ENCODE measurements around the gene HOXD11. TPM values are rescaled to one million over a fixed set of nuclear protein-coding genes. Genes with fewer than 3 reads are reported as not detected.

HOXD11 gene
- total RNA-seq, 2 donors from 2014 or later, result 0.32 to 5.3 TPM

GRCh38 chr2:176101216-176101830 lies 5.8 kb upstream of the HOXD11 start:
- DNase-seq (ENCODE audit: low spot score), result no peak
- intact Hi-C loops (cut with DNase I), result no loop called here

DNA sequence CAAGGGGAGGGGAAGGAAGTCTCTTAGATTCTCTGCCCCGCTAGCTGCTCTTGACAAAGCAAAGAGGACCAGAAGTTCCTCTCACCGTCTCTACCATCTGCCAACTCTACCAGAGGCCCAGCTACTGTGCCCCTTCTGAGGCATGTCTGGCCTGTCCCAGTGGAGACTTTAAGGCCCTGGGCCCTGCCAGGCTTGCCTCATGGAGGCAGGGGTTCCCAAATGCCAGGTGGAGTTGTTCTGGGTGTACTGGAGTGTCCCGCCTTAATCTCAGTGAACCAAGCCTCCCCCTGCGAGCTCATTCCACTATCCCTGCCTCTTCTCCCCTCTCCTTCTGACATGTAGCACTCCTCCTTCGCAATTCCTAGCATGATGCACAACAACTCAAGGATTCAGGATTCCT lies 5.2 kb upstream of the HOXD11 start:
- intact Hi-C loops (cut with DNase I), result no loop called here
- no peak for DNase-seq (ENCODE audit: low spot score)

- DNase-seq (ENCODE audit: low spot score), result no peak
- intact Hi-C loops (cut with DNase I), result no loop called here
Observed at GRCh38 chr2:176102309-176102866, 4.7 kb upstream of the HOXD11 start.

DNA sequence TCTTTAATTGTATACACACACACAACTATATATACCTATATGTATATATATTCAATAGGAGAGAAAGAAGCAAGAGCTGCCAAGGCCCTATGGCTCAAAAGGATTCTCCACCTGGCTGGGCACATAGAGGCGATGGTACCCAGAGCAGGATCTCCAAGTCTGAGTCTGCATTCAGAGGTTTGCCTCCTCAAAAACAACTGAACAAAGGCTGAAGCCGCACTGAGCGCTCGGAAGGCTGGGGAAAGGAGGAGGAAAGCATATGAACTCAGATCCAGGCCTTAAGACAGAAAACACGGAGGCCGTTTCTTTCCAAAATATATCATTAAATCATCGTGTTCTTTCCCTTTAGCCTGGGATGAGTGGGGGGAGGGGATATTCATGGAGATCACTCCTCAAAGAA lies 3.9 kb upstream of the HOXD11 start:
- intact Hi-C loops (cut with DNase I), result no loop called here
- no peak for DNase-seq (ENCODE audit: low spot score)

GRCh38 chr2:176103742-176104315 lies 3.3 kb upstream of the HOXD11 start:
- DNase-seq (ENCODE audit: low spot score), result peak; percentile 64
- intact Hi-C loops (cut with DNase I), result no loop called here

DNA sequence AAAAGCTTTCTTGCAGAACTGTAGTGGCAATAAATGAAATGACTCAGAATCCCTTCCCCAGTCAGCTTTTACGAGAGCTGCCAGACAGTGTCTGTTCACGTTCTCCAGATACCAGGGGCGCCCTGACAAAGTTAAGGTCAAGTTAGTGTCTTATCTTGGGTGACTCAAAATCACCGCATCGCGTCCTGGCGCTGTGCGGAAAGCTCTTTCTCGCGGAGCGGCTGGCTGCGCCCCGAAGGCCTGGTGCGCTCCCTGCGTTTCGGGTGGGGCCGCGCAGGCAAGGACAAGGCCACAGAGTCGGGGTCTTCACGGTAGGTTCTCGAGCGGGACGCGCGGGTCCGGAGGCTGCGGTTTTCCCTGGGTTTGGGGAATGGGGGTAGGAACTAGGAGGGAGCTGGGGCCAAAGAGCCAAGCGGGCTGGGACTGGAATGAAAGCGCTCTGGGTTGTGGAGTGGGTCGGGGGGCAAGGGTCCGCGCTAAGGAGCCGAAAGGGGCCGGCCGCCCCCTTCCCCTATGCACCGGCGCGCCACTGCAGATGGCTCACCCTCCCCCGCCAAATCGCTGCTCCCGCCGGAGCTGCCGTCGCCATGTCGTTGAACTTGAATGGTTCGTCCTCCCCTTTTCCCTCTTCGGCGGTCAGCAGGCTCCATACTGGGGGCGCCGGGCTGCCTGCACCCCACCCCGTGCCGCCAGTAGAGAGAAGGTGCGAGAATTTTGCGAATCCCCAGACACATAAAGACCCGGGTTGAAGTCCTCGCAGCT lies 2.6 kb upstream of the HOXD11 start:
- intact Hi-C loops (cut with DNase I), result no loop called here
- peak; percentile 74 for DNase-seq (ENCODE audit: low spot score)

DNA sequence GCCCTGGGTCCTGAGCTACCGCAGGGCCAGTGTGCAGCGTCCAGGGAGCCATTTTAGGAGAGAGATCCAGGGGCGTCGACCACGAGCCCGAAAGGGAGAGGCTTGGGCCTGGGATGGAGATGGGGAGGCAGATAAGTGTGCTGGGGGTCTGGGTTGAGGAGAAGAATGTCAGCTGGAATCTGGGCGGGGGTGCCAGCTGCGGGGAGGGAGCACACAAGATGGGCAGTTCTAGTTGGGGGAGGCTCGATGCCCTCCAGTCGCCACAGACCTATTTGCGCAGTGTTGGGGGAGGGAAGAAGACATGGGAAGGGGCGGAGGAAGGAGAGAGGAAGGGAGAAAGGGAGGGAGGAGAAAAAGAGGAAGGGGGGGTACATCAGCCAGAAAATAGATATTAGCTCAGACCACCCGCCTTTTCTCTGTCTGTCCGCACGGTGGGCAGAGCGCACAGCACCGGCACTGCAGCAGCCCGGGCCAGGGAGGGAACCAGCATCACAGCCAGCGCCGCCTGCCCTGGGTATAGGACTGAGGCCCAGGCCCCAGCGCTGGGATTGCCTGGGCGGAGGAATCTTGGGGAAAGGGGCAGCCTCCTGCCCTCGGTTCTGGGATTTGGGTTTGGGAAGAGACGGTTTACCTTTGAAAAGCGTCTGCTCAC lies 1.9 kb upstream of the HOXD11 start:
- peak; percentile 46 for DNase-seq (ENCODE audit: low spot score)
- intact Hi-C loops (cut with DNase I), result no loop called here

DNA sequence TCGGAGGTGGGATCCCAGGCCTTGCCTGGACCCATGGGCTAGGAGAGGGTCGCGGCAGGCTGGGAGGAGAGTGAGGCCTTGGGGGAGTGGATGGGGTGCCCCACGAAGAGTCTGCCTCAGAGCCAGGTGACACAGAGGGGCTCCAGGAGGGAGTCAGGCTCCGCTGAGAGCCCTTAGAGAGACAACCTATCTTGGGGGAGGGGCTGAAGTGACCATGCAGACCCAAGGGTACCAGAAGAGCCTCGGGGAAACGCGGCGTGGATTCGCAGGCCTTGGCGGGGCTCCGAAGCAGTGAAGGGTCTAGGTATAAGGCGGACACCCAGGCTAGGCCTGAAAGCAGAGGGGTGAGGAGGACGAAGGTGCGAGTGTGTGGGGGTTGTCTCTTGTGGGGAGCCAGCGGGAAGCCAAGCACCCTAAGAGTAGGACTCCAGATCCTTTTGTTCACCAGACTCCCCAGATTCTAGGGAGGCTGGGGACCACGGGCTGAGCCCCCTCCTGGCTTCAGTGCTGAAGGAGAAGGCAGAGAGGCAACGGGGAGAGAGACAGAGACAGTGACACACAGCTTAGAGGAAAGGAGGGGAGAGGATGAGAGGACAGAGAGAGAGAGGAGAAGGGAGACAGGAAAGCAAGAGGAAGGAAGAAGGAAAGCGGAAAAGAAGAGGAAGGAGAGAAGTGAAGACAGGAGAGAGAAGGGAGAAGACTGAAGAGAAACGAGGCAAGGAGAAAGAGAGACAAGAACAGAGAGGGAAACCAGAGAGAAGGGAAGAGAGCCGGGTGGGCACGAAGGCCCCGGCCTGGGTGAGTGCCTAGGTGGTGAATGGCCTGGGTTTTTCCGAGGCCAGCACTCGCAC lies 1.1 kb upstream of the HOXD11 start:
- peak; percentile 52 for DNase-seq (ENCODE audit: low spot score)
- intact Hi-C loops (cut with DNase I), result no loop called here

- DNase-seq (ENCODE audit: low spot score), result peak; percentile 76
- intact Hi-C loops (cut with DNase I), result no loop called here
Observed at GRCh38 chr2:176107731-176108181, 676 bp downstream of the HOXD11 start.

DNA sequence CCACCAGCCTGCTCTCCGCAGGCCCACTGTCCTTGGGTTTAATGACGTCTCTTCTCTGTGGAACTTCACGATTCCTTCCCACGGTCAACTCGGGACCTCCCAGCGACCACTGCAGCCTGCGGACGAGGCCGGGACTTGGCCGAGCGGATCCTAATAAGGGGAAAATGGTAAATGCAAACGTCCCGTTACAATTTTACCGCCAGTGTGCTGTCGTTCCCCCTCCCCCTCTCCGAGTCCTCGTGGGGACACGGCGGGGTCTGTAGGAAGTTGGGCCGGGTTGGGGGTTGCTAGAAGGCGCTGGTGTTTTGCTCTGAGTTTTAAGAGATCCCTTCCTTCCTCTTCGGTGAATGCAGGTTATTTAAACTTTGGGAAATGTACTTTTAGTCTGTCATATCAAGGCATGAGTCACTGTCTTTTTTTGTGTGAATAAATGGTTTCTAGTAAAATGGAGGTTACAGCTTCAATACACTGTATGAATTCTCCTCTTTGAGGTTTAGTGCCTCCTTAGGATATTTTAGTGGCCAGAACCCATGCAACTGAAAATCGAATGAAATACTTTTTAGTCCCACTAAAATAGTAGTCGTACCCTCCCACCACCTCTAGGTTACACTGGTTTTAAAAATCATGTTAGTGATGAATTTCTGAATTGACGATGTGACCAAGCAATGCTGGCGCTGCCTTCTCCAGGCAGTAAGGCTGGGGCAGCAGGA lies 2.3 kb downstream of the HOXD11 start:
- DNase-seq (ENCODE audit: low spot score), result no peak
- intact Hi-C loops (cut with DNase I), result no loop called here

- intact Hi-C loops (cut with DNase I), result no loop called here
- DNase-seq (ENCODE audit: low spot score), result no peak
Observed at GRCh38 chr2:176109946-176110345, 2.9 kb downstream of the HOXD11 start.

DNA sequence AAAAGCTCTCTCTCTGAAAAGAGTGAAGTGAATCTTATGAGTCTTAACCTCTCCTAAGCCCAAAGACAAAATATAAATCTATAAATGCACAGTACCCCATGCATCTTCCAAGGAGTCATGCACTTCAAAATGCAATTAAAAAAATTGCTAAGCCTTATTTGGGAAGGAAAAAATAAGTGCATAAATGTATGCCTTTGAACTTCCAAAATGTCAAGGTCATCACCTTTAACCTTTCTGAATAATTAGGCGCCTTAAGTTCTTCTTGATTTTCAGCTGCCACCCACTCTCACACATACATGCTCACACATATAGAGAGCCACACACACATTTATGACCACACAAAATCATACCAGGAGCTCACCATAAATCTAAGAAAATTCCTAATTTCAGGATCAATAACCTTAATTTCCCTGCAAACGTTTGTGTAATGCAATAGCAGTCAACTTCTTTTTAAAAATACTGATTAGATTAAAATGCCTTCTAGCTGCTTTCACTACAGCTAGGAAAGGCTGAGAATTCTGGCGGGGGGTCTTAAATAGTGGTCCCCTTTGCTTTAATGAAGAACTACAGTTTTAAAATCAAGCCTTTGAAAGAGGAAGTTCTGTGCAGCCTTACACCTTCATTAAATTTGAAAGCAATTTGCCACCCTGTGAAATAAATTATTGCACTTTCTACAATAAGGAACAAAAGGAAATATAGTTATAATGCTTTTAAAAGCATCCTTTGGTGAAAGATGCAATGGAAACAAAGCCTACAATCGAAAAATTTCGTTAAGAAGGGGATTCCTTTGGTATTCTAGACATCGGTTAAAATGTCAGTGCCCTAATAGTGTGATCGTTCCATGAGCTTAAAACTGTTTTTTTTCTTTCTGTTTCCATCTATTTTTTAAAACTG lies 3.6 kb downstream of the HOXD11 start:
- no peak for DNase-seq (ENCODE audit: low spot score)
- intact Hi-C loops (cut with DNase I), result no loop called here

- DNase-seq (ENCODE audit: low spot score), result peak; percentile 83
- intact Hi-C loops (cut with DNase I), result no loop called here
Observed at GRCh38 chr2:176111309-176111663, 4.2 kb downstream of the HOXD11 start.

GRCh38 chr2:176111846-176112374 lies 4.8 kb downstream of the HOXD11 start:
- peak; percentile 78 for DNase-seq (ENCODE audit: low spot score)

DNA sequence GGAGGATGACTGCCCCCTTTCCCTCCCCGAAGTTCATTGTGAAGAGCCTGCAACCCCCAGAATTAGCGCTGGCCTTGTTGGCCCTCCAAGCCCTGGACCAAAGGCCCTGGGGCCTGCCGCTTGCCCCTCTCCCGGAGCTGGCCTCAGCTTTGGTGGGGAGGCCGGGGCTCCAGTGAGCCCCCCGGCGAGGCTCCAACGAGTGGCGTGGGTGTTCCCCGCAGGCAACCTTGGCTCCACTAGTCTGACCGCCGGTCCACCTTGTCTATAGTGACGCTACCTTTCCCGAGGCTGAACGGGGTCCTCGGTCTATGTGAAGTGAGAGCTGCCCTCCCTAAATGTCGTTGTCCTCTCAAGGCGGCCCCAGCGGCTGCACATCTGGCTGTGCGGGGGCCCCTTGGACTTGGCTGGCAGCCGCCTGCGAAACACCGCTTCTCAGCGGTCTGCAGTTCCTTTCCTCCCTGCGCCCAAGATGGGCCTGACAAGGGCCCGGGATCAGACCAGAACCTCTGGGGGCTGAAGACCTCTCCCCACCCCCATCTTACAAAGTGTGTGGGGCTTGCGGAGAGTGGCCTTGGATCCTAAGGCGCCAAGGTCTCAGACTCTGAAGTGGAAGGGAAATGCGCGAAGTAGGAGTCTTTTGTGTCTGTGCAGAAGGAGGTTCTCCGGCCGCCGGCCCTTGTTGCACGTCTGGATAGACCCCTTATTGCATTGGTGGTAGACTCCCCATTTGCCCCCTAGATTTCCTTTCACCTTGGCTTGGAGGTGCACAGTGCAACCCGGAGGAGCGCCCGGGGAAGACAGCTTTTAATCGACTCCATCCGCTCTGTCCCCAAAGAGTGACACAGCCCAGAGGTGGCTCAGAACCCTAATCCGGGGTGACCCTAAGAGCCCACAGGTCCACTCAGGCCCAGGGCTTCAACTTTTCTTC lies 5.6 kb downstream of the HOXD11 start:
- intact Hi-C loops (cut with DNase I), result no loop called here
- DNase-seq (ENCODE audit: low spot score), result peak; percentile 76

More at GRCh38 chr2:176111846-176112374, 4.8 kb downstream of the HOXD11 start:
- intact Hi-C loops (cut with DNase I), result no loop called here

Measured in posterior vena cava (tissue), 2 donors.